ENCODE results near the gene NDUFS4.
"Not testable (repeated sequence)": the region's sequence is repeated elsewhere in the genome, so short reads cannot be mapped to it uniquely, and the experiment has no call there.

NDUFS4 gene

GRCh38 chr5:53560506-53561191, at the start of gene NDUFS4:
NDUFS4 (plus strand) TSS chr5:53560639; CDS start chr5:53560663, 24 bp downstream.
- DNase-seq: peak; percentile 93

GRCh38 chr5:53512539-53512938, 47.9 kb upstream of the NDUFS4 start:
- no peak for DNase-seq

GRCh38 chr5:53515988-53516387, 44.5 kb upstream of the NDUFS4 start:
- DNase-seq: no peak

- DNase-seq: no peak
These were observed 39.6 kb upstream of the NDUFS4 start for GRCh38 chr5:53520813-53521212.

GRCh38 chr5:53537711-53538110, 22.7 kb upstream of the NDUFS4 start:
- DNase-seq: no peak

- not testable (repeated sequence) for DNase-seq
These were observed 19.7 kb upstream of the NDUFS4 start for GRCh38 chr5:53540739-53541138.

- no peak for DNase-seq
These were observed 18.6 kb upstream of the NDUFS4 start for GRCh38 chr5:53541859-53542258.

GRCh38 chr5:53542926-53543325, 17.5 kb upstream of the NDUFS4 start:
- no peak for DNase-seq

GRCh38 chr5:53543401-53543800, 17.0 kb upstream of the NDUFS4 start:
- no peak for DNase-seq

- DNase-seq: no peak
These were observed 14.7 kb upstream of the NDUFS4 start for GRCh38 chr5:53545744-53546143.

- no peak for DNase-seq
These were observed 13.2 kb upstream of the NDUFS4 start for GRCh38 chr5:53547226-53547625.

- DNase-seq: not testable (repeated sequence)
These were observed 11.9 kb upstream of the NDUFS4 start for GRCh38 chr5:53548501-53548900.

GRCh38 chr5:53549792-53550191, 10.6 kb upstream of the NDUFS4 start:
- no peak for DNase-seq

GRCh38 chr5:53552561-53552960, 7.9 kb upstream of the NDUFS4 start:
- DNase-seq: peak; percentile 28

GRCh38 chr5:53554444-53554843, 6.0 kb upstream of the NDUFS4 start:
- no peak for DNase-seq

GRCh38 chr5:53555160-53555559, 5.3 kb upstream of the NDUFS4 start:
- DNase-seq: no peak

GRCh38 chr5:53556001-53556400, 4.4 kb upstream of the NDUFS4 start:
- DNase-seq: no peak

GRCh38 chr5:53557386-53557785, 3.1 kb upstream of the NDUFS4 start:
- DNase-seq: no peak

GRCh38 chr5:53558966-53559365, 1.5 kb upstream of the NDUFS4 start:
- DNase-seq: no peak

- peak; percentile 39 for DNase-seq
These were observed 411 bp upstream of the NDUFS4 start for GRCh38 chr5:53560028-53560427.

- no peak for DNase-seq
These were observed 8.0 kb downstream of the NDUFS4 start for GRCh38 chr5:53568401-53568800.

- DNase-seq: no peak
These were observed 8.4 kb downstream of the NDUFS4 start for GRCh38 chr5:53568871-53569270.

GRCh38 chr5:53569453-53569852, 9.0 kb downstream of the NDUFS4 start:
- DNase-seq: no peak

GRCh38 chr5:53571403-53571802, 11.0 kb downstream of the NDUFS4 start:
- no peak for DNase-seq

GRCh38 chr5:53575101-53575500, 14.7 kb downstream of the NDUFS4 start:
- no peak for DNase-seq

All from NCI-H69 (cell line).